ENCODE measurements around the gene NCAPH2.

GRCh38 chr22:50556703-50557102 lies 48.7 kb downstream of the NCAPH2 start:
- TF ChIP-seq, protein P1, sequence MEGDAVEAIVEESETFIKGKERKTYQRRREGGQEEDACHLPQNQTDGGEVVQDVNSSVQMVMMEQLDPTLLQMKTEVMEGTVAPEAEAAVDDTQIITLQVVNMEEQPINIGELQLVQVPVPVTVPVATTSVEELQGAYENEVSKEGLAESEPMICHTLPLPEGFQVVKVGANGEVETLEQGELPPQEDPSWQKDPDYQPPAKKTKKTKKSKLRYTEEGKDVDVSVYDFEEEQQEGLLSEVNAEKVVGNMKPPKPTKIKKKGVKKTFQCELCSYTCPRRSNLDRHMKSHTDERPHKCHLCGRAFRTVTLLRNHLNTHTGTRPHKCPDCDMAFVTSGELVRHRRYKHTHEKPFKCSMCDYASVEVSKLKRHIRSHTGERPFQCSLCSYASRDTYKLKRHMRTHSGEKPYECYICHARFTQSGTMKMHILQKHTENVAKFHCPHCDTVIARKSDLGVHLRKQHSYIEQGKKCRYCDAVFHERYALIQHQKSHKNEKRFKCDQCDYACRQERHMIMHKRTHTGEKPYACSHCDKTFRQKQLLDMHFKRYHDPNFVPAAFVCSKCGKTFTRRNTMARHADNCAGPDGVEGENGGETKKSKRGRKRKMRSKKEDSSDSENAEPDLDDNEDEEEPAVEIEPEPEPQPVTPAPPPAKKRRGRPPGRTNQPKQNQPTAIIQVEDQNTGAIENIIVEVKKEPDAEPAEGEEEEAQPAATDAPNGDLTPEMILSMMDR (IDR thresholded peaks at IDR 0.05) = no peak
- no peak for TF ChIP-seq POLR2A (IDR thresholded peaks at IDR 0.05)

Data from gastroesophageal sphincter (tissue), 3 donors.